NCI-H1436 (cell line): ENCODE data around the gene CCT8L2.
"Not testable (repeated sequence)": the region's sequence is repeated elsewhere in the genome, so short reads cannot be mapped to it uniquely, and the experiment has no call there.

ENCODE experiments used
- DNase-seq: peaks from one replicate; lab custom pipeline; 2025; lab: John Stamatoyannopoulos, UW

CCT8L2 gene

GRCh38 chr22:16594026-16594425 lies 1.4 kb upstream of the CCT8L2 start:
- DNase-seq, result no peak

- not testable (repeated sequence) for DNase-seq
These were observed 379 bp downstream of the CCT8L2 start for GRCh38 chr22:16592231-16592630.

GRCh38 chr22:16591136-16591535 lies 1.5 kb downstream of the CCT8L2 start:
- not testable (repeated sequence) for DNase-seq

- no peak for DNase-seq
These were observed 5.6 kb downstream of the CCT8L2 start for GRCh38 chr22:16586991-16587390.

- DNase-seq, result no peak
These were observed 6.4 kb downstream of the CCT8L2 start for GRCh38 chr22:16586170-16586569.

- not testable (repeated sequence) for DNase-seq
These were observed 11.7 kb downstream of the CCT8L2 start for GRCh38 chr22:16580872-16581271.

GRCh38 chr22:16569240-16569834 lies 23.3 kb downstream of the CCT8L2 start:
- not testable (repeated sequence) for DNase-seq

GRCh38 chr22:16568425-16568758 lies 24.2 kb downstream of the CCT8L2 start:
- DNase-seq, result no peak

- DNase-seq, result not testable (repeated sequence)
These were observed 24.8 kb downstream of the CCT8L2 start for GRCh38 chr22:16567617-16568424.

GRCh38 chr22:16566421-16567151 lies 26.0 kb downstream of the CCT8L2 start:
- not testable (repeated sequence) for DNase-seq

GRCh38 chr22:16565585-16566420 lies 26.8 kb downstream of the CCT8L2 start:
- DNase-seq, result not testable (repeated sequence)

GRCh38 chr22:16564837-16565584 lies 27.6 kb downstream of the CCT8L2 start:
- DNase-seq, result not testable (repeated sequence)

- DNase-seq, result no peak
These were observed 28.8 kb downstream of the CCT8L2 start for GRCh38 chr22:16563555-16564520.

GRCh38 chr22:16562711-16563554 lies 29.7 kb downstream of the CCT8L2 start:
- DNase-seq, result no peak

GRCh38 chr22:16561093-16561658 lies 31.4 kb downstream of the CCT8L2 start:
- not testable (repeated sequence) for DNase-seq

GRCh38 chr22:16560651-16561050 lies 32.0 kb downstream of the CCT8L2 start:
- not testable (repeated sequence) for DNase-seq

- DNase-seq, result not testable (repeated sequence)
These were observed 32.6 kb downstream of the CCT8L2 start for GRCh38 chr22:16559996-16560395.

- no peak for DNase-seq
These were observed 33.3 kb downstream of the CCT8L2 start for GRCh38 chr22:16559056-16559955.
